C4-2B (cell line): ENCODE results near the gene ALOX5.

Experiments
- ZFX ChIP-seq: fragments of 450-650 bp; IDR thresholded peaks from 2 replicates; pipeline ENCODE4 v1.6.1; 2017
- TF ChIP-seq, protein P1 (sequence below): fragments of 450-650 bp; conservative IDR thresholded peaks from 2 replicates; pipeline ENCODE4 v1.5.1; 2017; ENCODE audit warnings: mild to moderate bottlenecking

DNA sequence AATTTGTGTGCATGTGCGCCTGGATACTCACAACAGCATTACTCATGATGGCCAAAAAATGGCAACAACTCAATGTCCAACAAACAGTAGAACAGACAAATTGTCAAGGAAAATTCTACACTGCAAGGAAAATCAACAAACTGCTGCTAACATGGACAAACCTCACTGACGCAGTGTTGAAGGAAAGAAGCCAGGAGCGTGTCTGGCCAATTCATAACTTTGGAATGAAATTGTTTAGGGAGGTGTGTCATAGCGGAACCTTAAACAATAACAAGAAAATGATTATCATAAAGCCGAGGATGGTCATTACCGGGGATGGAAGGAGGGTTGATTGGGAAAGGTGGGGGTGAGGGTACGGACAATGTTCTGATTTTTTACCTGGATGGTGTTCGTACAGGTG, 29.1 kb downstream of the ALOX5 start:
- TF ChIP-seq, protein P1, sequence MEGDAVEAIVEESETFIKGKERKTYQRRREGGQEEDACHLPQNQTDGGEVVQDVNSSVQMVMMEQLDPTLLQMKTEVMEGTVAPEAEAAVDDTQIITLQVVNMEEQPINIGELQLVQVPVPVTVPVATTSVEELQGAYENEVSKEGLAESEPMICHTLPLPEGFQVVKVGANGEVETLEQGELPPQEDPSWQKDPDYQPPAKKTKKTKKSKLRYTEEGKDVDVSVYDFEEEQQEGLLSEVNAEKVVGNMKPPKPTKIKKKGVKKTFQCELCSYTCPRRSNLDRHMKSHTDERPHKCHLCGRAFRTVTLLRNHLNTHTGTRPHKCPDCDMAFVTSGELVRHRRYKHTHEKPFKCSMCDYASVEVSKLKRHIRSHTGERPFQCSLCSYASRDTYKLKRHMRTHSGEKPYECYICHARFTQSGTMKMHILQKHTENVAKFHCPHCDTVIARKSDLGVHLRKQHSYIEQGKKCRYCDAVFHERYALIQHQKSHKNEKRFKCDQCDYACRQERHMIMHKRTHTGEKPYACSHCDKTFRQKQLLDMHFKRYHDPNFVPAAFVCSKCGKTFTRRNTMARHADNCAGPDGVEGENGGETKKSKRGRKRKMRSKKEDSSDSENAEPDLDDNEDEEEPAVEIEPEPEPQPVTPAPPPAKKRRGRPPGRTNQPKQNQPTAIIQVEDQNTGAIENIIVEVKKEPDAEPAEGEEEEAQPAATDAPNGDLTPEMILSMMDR: no peak
- TF ChIP-seq ZFX: no peak
